Caki2 (cell line): ENCODE measurements around the gene LRRC46. TPM values are rescaled to one million over a fixed set of nuclear protein-coding genes. Genes with fewer than 3 reads are reported as not detected.

Source experiments
- DNase-seq: peaks from one replicate; pipeline ENCODE4 v3.0.0-alpha.2; 2015; ENCODE audit warnings: low read depth
- in situ Hi-C: cut with HindIII; loops from 2 replicates; pipeline ENCODE4 v1.10.0; 2016; ENCODE audit warnings: low sequenced_read_pairs, low pct_unique_long_range_greater_than_20kb, mixed read lengths
- total RNA-seq: library from RNA; depleted of rRNA; stranded (reverse); fragments of >200 nt; shearing (Covaris generic); gene quantifications from 2 replicates; pipeline ENCODE4 v1.2.3, GENCODE V29; 2014; ENCODE audit warnings: low replicate concordance

LRRC46 gene
- total RNA-seq, 1 experiment from 2014 or later: not detected

DNA sequence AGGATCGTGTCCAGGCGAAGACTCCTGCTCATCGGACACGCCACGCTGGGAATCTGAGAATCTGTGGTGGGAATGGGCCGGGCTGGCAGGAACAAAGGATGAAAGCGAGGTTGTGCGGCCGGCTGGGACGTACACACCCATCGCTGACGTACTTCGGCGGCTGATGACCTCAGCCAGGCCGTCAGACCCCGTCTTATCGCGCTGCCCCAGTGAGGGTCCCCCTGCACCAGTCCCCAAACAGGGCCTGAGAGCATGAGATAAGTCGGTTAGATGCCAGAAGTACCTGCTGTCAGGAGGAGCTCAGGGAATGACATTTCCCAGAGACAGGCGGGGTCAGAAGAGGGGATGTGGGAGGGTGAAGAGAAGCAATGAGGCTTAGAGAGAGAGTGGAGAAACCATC is 35.5 kb downstream of the LRRC46 start:
- in situ Hi-C loops: no loop called here
- DNase-seq: no peak

DNA sequence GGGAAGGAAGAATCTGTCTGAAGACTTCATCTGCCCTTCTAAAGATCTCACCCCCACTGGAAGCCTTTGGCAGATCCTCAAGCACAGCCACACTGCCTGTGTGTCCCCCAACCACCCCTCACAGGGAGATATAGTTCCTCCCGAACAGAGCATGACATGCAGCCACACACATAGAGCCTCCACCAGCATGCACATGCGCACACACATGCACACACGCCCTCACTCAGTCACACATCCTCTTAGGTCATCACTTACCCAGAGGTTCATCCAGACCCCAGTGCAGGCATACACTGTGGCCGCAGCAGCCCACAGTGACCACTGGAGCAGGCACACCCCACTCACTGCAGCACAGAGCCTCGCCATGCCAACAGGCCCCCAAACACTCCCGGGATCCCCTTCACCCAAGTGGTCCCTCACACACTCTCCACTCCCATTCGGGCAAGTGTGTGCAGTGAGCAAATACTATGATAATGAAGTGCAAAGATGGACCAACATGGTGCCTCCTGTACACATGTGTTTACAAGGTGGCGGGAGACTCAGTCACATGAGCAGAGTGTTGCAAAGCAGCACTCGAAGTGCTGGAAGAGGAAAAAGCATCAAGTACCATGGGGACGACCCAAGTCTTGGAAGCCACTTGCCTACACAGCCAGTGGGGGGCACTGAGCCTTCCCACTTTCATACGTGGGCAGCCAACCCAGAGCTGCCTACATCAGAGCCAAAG is 36.5 kb downstream of the LRRC46 start:
- in situ Hi-C loops: no loop called here

DNA sequence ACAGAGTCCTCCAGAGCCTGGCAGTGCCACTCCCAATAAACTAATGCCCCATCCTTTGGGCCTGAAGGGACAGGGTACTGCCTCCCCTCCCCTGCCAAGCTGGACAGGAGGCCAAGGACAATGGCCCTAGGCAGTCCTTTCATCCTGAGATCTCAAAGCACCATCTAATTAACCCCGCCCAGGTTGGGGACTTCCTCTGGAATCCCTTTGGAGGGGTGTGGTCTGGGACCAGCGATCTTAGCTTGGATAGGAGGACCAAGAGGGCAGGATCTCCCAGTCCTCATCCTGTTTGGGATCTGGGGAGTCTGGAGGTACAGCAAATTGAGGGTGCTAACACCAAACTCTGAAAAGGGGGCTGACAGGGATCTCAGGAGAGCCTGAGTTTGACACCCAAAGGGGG is 37.6 kb downstream of the LRRC46 start:
- in situ Hi-C loops: no loop called here
- DNase-seq: no peak

More for the DNA sequence above, 36.5 kb downstream of the LRRC46 start:
- no peak for DNase-seq

DNA sequence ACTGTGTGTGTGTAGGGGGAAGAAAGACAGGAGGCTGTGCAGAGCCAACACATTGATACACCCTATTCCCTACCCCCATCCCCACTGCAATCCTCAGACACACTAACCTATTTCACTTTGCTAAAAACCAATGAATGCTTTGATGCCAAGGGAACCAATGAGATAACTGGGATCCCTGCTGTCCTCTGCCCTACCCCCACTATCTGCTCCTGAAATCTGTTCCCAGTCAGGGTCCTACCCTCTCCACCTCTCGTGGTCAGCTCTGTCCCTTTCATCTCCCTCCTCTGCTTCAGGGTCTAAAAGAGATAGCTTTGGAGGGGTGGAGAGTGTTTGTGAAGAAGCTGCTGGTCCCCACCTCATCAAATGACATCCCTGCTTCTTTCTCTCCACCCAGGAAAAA is 38.6 kb downstream of the LRRC46 start:
- DNase-seq: no peak
- in situ Hi-C loops: no loop called here

DNA sequence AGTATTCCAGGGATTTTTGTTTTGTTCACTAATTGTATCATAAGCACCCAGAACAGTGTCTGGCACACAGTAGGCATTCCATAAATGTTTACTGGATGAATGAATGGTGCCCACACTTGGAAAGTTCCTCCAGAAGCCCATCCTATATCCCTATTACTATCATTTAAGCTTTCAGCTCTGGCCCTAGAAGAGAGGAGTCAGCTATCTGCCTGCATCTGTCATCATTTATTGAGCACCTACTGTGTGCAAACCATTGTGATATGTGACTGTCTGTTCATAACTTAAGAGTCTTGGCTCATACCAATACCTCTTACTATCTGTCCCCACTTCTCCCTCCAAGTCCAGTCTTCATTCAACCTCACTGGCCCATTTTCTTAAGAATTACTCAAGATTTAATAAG is 39.6 kb downstream of the LRRC46 start:
- no peak for DNase-seq
- in situ Hi-C loops: no loop called here

DNA sequence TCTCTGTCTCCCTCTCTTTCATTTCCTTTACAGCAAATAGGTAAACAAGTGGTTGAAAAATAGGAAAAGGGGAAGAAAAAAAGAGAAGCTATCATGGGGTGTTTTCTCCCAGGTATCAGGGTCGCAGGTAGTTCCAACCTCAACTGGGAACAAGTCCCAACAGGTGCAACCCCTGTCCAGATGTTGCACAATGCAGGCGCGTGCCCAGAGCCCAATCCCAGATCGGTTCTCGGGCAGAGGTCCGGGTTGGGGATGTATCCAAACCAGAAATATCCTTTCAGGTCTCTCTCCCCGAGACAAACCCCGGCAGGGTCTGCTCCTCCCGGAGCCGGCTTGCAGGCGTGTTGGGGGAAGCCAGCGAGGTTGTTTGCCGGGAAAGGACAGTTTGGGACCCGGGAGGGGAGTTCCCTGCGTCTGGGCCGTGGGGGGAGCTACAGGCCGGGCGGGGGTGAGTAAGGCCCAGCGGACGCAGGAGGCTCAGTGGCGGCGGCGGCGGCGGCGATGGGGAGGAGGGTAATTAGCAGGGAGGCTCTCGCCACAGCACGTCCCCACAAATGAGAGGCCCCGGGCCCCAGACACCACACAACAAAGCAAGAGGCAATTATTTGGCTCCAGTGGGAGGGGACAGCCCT is 40.7 kb downstream of the LRRC46 start:
- in situ Hi-C loops: no loop called here
- no peak for DNase-seq

DNA sequence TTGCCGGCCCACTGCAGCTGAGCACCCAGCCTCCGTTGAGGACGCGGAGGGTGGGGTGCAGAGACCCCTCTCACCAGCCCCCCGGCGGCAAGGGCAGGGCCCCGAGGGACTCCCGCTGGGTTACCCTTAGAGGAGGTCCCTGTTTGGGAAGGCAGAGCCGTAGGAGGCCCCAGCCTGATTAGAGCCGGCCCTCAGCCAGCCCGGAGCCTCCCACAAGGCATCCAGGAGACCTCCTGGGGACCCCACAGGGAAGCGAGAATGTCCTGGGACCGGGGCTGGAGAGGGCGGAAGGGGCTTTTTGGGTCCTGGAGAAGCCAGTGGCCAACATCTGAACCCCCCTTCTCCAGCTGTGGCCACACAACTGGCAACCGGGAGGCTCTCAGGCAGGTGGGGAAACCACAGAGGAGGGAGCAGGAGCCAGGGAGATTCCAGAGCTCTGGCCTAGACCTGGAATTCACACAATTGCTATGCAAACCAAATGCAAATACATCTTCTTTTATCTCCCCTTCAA is 41.2 kb downstream of the LRRC46 start:
- DNase-seq: no peak
- in situ Hi-C loops: no loop called here

DNA sequence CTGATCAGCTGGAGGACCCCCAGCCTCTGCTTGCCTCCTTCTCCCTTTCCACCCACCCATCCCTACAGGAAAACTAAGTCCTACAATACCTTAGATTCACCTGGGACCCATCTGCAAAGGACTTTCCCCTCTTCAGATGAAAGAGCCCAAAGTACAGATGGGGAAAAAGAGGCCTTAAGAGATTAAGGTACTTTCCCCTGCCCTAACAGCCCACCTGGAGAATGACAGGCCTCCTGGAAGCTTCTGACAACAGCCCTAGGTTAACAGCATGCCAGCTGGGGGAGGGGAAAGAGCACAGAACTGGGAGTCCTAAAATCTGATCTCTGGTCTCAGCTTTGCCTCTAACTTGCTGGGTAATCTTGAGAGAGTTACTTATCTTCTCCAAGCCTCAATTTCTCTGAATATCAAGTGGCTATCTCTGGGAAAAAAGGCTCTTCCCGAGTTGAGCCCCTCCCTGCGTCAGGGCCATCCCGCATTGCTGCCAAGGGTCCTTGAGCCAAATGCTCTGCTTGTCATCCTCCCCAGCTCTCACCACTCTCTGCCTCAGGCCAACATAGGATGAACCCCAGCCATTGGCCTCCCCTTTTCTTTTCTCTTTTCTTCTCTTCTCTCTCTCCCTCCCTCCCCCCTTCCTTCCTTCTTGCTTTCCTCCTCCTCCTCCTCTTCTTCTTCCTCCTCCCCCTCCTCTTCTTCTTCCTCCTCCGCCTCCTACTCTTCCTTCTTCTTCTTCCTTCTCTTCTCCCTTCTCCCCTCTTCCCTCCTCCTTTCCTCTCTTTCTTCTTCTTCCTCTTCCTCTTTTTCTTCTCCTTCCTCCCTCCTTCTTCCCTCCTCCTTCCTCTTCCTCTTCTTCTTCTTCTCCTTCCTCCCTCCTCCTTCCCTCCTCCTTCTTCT is 42.0 kb downstream of the LRRC46 start:
- in situ Hi-C loops: no loop called here

DNA sequence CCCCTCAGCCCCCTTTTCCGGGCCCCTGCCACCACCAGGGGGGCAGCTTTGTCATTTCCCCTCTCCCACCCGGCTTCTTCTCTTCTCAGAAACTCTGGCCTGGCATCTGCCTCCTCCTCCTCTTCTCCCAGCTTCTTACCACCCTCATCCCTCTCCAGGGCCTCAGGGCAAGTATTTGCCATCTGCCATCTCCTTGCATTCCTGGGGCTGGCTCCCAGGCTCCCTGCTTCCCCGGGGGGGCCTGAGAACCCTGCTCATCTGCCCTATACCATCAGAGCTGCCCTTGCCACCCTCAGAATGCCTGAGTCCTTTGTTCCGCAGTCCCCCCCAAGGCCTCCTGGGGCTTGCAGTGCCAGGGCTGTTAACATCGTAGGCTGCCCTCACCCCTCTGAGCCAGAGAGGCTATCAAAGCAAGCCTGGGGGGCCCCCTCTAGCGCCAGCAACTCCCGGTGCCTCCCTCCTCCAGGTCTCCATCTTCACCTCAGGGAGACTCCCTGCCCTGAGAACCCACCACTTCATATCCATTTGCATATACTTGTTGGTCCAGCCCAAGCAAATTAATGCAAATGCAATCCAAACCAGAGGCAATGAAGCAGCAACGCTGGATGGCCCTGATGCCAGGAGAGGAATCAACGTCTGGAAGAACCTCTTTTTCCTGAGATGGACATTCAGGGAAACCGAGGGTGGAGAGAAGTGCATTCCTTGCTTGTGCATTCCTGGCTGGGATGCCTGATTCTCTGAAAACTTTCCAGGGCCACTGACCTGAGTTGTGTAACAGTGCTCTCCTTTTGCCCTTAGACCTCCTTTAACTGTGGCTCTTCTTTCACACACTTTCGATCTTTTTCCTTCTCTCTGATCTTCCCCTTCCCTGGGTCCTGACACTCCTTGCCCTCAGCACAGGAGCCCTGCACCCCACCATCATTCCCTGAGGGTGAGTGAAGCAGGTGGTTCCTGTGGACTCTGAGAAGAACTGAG is 43.8 kb downstream of the LRRC46 start:
- in situ Hi-C loops: no loop called here
- no peak for DNase-seq

More for the DNA sequence above, 42.0 kb downstream of the LRRC46 start:
- DNase-seq: no peak

DNA sequence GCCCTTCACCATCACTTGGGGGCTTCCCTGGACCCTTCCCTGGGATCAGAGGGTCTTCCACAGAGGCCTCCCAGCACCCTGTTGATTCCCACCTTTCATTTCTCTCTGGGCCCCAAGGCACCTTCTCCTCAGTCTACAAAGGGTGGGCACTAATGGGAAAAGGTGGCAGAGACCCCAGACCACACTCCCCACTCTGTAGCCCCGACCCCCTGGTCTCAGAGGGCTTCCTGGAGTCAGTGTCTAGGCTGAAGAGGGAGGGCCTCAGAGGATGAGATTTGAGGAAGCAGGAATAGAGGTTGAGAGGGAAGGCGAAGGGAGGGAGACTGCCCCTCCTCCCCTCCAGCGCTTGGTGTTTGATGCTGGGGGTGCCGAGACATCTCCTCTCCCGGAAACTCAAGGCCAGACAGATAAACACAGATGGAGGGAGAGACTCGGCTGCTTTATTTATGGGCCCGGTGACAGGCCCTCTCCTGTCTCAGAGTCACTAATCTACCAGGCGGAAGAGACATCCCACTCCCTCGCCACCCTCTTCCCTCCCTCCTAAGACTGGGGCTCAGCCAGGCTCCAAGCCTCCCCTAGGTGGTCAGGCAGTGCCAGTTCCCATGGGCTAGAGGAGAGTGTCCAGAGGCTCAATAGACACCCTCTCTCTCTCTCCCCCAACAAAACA is 46.0 kb downstream of the LRRC46 start:
- in situ Hi-C loops: no loop called here

DNA sequence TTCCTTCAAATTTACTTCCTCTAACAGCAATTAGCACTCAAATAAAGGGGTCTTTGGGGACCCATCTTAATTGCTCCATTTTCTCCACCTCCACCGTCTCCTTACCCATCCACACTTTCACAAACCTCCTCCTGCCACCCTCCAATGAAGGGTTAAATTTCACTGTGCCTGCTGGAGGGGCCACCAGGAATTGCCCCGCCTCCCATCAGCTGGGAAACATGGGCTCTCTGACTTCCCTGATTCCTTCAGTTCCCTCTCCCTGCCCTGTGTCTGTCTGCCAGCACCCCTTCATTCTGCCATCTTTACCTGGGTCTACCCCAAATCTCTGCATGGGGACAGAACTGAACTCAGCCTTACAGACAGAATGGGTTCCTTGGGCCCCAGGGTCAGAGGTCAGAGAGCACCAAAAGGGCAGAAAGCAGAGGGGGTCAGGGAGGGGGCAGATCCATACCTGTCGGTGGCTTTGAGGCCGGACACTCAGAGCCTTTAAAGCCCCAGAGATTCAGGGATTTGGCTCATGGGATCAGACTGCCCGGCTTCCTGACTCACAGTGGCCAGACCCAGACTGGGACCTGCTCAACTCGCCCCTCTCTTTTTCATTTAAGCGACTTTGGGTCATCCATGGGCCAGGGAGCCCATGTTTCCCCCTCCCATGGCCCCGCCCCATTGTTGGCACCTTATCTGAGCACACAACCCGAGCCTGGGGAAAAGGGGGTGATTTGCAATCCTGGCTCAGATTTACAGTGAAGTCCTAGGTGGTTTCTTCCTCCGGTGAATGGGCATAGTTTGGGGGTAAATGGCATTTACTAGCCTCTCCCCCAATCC is 46.9 kb downstream of the LRRC46 start:
- in situ Hi-C loops: no loop called here
- no peak for DNase-seq

More for the DNA sequence above, 46.0 kb downstream of the LRRC46 start:
- no peak for DNase-seq

DNA sequence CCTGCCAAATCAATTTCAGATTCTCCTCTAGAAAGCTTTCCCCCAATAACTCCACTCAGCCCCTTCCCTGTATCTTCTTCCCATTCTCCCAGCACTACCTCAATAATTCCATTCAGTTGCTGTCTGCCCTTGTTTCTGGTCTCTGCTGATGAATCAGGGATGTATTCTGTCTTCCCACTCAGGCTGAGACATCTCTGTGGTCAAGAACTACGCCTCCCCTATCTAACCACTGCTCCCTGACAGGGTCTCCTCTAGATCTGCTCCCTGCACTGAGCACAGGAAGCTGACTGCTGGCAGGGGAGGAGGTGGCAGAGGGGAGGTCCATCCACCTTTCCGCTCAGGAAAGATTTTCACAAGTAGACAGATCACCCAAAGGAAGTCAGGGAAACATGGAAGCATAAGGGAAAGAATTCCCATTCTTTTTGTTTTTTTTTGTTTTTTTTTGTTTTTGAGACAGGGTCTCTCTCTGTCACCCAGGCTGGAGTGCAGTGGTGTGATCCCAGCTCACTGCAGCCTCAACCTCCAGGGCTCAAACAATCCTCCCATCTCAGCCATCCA is 47.6 kb downstream of the LRRC46 start:
- no peak for DNase-seq
- in situ Hi-C loops: no loop called here

DNA sequence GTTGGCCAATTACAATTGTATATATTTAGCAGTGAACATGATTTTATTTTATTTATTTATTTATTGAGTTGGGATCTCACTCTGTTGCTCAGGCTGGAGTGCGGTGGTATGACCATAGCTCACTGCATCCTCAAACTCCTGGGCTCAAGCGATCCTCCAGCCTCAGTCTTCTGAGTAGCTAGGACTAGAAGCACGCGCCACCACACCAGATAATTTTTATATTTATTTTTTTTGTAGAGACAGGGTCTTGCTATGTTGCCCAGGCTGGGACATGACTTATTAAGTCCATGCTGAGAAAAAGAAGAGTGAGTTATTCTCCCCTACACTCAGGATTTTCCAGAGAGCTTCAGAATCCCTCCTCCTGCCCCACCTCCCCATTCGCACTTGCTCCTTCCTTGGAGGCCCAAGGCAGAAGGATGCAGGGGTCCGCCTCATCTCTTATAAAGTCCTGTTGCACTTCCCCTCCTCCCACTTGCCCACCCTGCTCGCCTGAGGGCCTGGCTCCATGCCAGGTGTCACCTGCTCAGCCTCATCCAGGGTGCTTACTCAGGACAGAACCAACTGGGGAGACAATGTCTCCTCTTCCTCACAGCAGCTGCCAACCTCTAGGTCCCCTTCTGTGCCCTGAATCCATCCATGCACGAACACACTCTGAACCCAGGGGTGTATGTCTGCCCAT is 48.4 kb downstream of the LRRC46 start:
- DNase-seq: no peak
- in situ Hi-C loops: no loop called here

DNA sequence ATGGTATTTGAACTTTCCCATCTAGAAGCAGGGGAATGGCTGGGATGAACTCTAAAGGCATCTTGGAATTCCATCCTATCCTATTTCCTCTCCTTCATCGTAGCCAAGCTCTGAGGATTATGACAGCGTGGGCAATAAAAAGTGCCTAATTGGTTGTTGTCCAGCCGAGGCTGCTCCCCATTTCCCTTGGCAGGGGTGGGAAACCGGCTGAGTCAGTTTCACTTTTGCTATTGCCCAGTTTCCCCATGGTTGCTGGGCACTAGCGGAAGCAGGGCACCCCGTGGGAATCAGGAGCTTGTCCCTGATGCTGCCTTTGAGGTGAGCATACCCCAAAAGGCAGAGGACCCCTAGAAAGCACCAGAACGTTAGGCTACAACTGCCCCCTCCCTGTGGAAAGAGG is 50.8 kb downstream of the LRRC46 start:
- in situ Hi-C loops: no loop called here
- no peak for DNase-seq

DNA sequence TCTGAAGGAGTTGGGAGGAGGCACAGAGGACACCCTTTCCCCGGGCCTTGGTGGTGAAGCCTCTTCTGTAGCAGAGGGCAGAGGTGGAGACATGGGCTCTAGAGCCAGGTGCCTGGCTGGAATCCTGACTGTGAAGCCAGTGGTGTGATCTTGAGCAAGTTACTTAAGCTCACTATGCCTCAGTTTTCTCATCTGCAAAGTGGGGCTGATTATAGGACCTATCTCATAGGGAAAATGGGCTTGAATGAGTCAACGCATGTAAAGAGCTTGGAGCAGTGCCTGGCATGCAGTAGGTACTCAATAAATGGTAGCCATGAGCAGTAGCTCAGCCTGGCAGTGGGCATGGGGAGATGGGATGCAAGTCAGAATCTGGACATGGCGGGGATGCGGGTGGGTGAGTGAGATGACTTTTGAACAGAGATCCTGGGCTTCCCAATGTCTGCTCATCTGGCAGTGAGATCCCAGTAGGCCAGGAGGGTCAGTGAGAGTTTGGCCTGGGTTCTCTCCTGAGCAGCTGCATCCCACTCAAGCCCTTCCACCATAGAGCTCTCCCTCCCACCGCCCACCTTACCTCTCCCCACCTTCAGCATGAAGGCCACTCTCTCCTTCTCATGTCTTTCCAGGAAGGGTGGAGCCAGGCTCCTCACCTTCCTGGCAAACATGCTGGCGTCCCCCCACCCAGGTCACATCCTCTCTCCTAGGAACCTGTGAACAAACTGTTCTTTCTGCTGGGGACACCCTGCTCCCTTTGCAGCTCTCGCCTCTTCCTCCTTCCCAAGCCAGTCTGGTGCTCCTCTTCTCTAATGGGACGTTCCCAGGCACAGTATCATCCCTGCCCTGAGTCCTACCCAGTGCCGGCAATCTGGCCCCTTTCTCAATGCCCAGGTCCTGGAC is 51.5 kb downstream of the LRRC46 start:
- in situ Hi-C loops: no loop called here
- no peak for DNase-seq
